Fibroblast of lung (primary cell): ENCODE results near the gene CCR5.

Source experiments
- CTCF ChIP-seq, 2 donors: IDR thresholded peaks in 1 of 2; conservative IDR thresholded peaks in 1 of 2; 1 replicate in 1 of 2; 2 replicates in 1 of 2; pipeline ENCODE4 v1.5.1; 2011 to 2012; ENCODE audit warnings: low read length in 2 of 2, control low read depth in 1 of 2, inconsistent platforms in 1 of 2, low read depth in 1 of 2, mild to moderate bottlenecking in 1 of 2
- EZH2 ChIP-seq: IDR thresholded peaks from 2 replicates; pipeline ENCODE4 v1.5.1; 2012; ENCODE audit warnings: low read length, control low read depth, mild to moderate bottlenecking; ENCODE audit errors: missing control alignments

- TF ChIP-seq CTCF (conservative IDR thresholded peaks at IDR 0.05 in 1 of 2, IDR thresholded peaks at IDR 0.05 in 1 of 2; ENCODE audit: low read depth in 1 of 2, low read length in 2 of 2) (no peak), EZH2 (no peak)
Observed at GRCh38 chr3:46398186-46398955, 27.6 kb downstream of the CCR5 start.
